ENCODE measurements around the gene KHDRBS1. TPM values are rescaled to one million over a fixed set of nuclear protein-coding genes. Genes with fewer than 3 reads are reported as not detected.
A peak's percentile ranks its signal among the peaks of the same experiment; 100 is the strongest.

Gene KHDRBS1
- polyA plus RNA-seq, 1 of the 3 experiments (the other 2 are of a cell fraction) = 52.8 TPM

- TF ChIP-seq MAX (IDR thresholded peaks at IDR 0.05; ENCODE audit: low read depth) (no peak), RXRA (IDR thresholded peaks at IDR 0.05; ENCODE audit: borderline replicate concordance, low read depth) (no peak), FOXJ3 (CRISPR knock-in tag; IDR thresholded peaks at IDR 0.05) (no peak), TEAD4 (IDR thresholded peaks at IDR 0.05; ENCODE audit: borderline replicate concordance, insufficient read depth) (no peak), FOXM1 (IDR thresholded peaks at IDR 0.05; ENCODE audit: low read depth) (no peak), RAD21 (IDR thresholded peaks at IDR 0.05; ENCODE audit: low read length) (no peak), TAF1 (IDR thresholded peaks at IDR 0.05; ENCODE audit: borderline replicate concordance, low read depth, low read length) (no peak), POLR2AphosphoS5 (IDR thresholded peaks at IDR 0.05; ENCODE audit: low read depth, low read length) (no peak), TCF12 (IDR thresholded peaks at IDR 0.05) (no peak), RFX5 (IDR thresholded peaks at IDR 0.05; ENCODE audit: low read length) (no peak), YY1 (IDR thresholded peaks at IDR 0.05; ENCODE audit: low read depth) (no peak), ELF1 (IDR thresholded peaks at IDR 0.05) (no peak), SMC3 (IDR thresholded peaks at IDR 0.05; ENCODE audit: low read depth, low read length) (no peak)
- H3K9me3 ChIP-seq = no peaks in the 10 kb centered on the region
- H3K79me2 ChIP-seq (ENCODE audit: insufficient read depth) = peaks cover 32% of the 10 kb centered on the region
- H3K27me3 ChIP-seq (ENCODE audit: insufficient read depth) = no peaks in the 10 kb centered on the region
- peaks cover 13 to 17% of the 10 kb centered on the region in 2 experiments for H3K4me1 ChIP-seq (ENCODE audit: control insufficient read depth in 1 of 2, insufficient read depth in 2 of 2, low read depth in 1 of 2, low read length in 1 of 2)
- H3K36me3 ChIP-seq (replicated peaks in 1 of 2; ENCODE audit: control insufficient read depth in 1 of 2, insufficient read depth in 2 of 2, low read length in 1 of 2) = peaks cover 19 to 32% of the 10 kb centered on the region in 2 experiments
- CTCF ChIA-PET = interaction anchor here (1.0 to 2.3 kb wide), 3 partner anchors 12 to 33 kb away, joined by 3 to 16 read pairs (median 5); partner anchors contain the start of gene KPNA6
- no peak overlapping the region for H3K4me3 ChIP-seq (ENCODE audit: low read depth in 2 of 2, low read length in 1 of 2)
- DNase-seq = no peak
- H2AFZ ChIP-seq (ENCODE audit: low read depth) = no peak overlapping the region
- 90% methylated on average over 6 of the region's 9 CpGs for WGBS (ENCODE audit: low lambda C conversion rate)
- H3K9me2 ChIP-seq = no peaks in the 10 kb centered on the region
- peak overlapping the region; percentile 85; the same call in 1 of the 2 replicates for H3K4me2 ChIP-seq
- POLR2A ChIA-PET = no interaction called here
- no peak overlapping the region for H3K27ac ChIP-seq (ENCODE audit: low read depth in 2 of 2, low read length in 1 of 2)
- H3K9ac ChIP-seq = no peak overlapping the region
- 0 out of 2 replicates have a peak, but pooled peaks cover 4% of the 10 kb centered on the region for H4K20me1 ChIP-seq (ENCODE audit: insufficient read depth)
- H3F3A ChIP-seq (replicated peaks; ENCODE audit: insufficient read depth) = peaks cover 22% of the 10 kb centered on the region
Observed at GRCh38 chr1:32074841-32075240, 61.2 kb downstream of the KHDRBS1 start.

GRCh38 chr1:32077451-32077850 lies 63.8 kb downstream of the KHDRBS1 start:
- H4K20me1 ChIP-seq (ENCODE audit: insufficient read depth) = 0 out of 2 replicates have a peak, but pooled peaks cover 4% of the 10 kb centered on the region
- 81% methylated on average over 3 of the region's 3 CpGs for WGBS (ENCODE audit: low lambda C conversion rate)
- H3K27me3 ChIP-seq (ENCODE audit: insufficient read depth) = no peaks in the 10 kb centered on the region
- H2AFZ ChIP-seq (ENCODE audit: low read depth) = no peak overlapping the region
- H3K4me3 ChIP-seq (ENCODE audit: low read depth in 2 of 2, low read length in 1 of 2) = no peak overlapping the region
- peaks cover 23 to 56% of the 10 kb centered on the region in 2 experiments for H3K36me3 ChIP-seq (replicated peaks in 1 of 2; ENCODE audit: control insufficient read depth in 1 of 2, insufficient read depth in 2 of 2, low read length in 1 of 2)
- peaks cover 11% of the 10 kb centered on the region for H3F3A ChIP-seq (replicated peaks; ENCODE audit: insufficient read depth)
- no peaks in the 10 kb centered on the region for H3K9me3 ChIP-seq
- peaks cover 7 to 11% of the 10 kb centered on the region in 2 experiments; a peak in 3 of 4 replicates for H3K4me1 ChIP-seq (ENCODE audit: control insufficient read depth in 1 of 2, insufficient read depth in 2 of 2, low read depth in 1 of 2, low read length in 1 of 2)
- ChIA-PET POLR2A (no interaction called here), CTCF (no interaction called here)
- no peak for TF ChIP-seq TEAD4 (IDR thresholded peaks at IDR 0.05; ENCODE audit: borderline replicate concordance, insufficient read depth)
- no peak for TF ChIP-seq JUND (IDR thresholded peaks at IDR 0.05)
- TF ChIP-seq EP300 (IDR thresholded peaks at IDR 0.05; ENCODE audit: borderline replicate concordance in 1 of 2, low read depth in 1 of 2, low read length in 1 of 2) = no peak
- no peak for TF ChIP-seq ZBTB33 (IDR thresholded peaks at IDR 0.05; ENCODE audit: borderline replicate concordance, low read depth)
- no peak for TF ChIP-seq TCF12 (IDR thresholded peaks at IDR 0.05)
- no peak for TF ChIP-seq FOSL2 (IDR thresholded peaks at IDR 0.05; ENCODE audit: borderline replicate concordance, low read depth)
- no peak for TF ChIP-seq SIN3A (IDR thresholded peaks at IDR 0.05; ENCODE audit: borderline replicate concordance, low read depth, low read length)
- no peak for TF ChIP-seq YY1 (IDR thresholded peaks at IDR 0.05; ENCODE audit: low read depth)
- TF ChIP-seq MAX (IDR thresholded peaks at IDR 0.05; ENCODE audit: low read depth) = no peak
- no peak for TF ChIP-seq EZH2phosphoT487 (IDR thresholded peaks at IDR 0.05; ENCODE audit: borderline replicate concordance, low read depth)
- TF ChIP-seq GABPA (IDR thresholded peaks at IDR 0.05; ENCODE audit: low read depth) = no peak
- no peak for TF ChIP-seq RXRA (IDR thresholded peaks at IDR 0.05; ENCODE audit: borderline replicate concordance, low read depth)
- TF ChIP-seq RFX5 (IDR thresholded peaks at IDR 0.05; ENCODE audit: low read length) = no peak
- no peak overlapping the region for H3K4me2 ChIP-seq
- H3K9ac ChIP-seq = no peak overlapping the region
- no peak for DNase-seq
- peaks cover 32% of the 10 kb centered on the region for H3K79me2 ChIP-seq (ENCODE audit: insufficient read depth)
- H3K9me2 ChIP-seq = no peaks in the 10 kb centered on the region
- no peak overlapping the region for H3K27ac ChIP-seq (ENCODE audit: low read depth in 2 of 2, low read length in 1 of 2)
